SKM-1 treated with dmso at 0.1 percent for 144 hours (cell line): ENCODE data around the gene VASN.

ENCODE experiments used
- DNase-seq: peaks from one replicate; lab custom pipeline; 2025; ENCODE audit not compliant: unreplicated experiment; lab: John Stamatoyannopoulos, UW

VASN gene

DNA sequence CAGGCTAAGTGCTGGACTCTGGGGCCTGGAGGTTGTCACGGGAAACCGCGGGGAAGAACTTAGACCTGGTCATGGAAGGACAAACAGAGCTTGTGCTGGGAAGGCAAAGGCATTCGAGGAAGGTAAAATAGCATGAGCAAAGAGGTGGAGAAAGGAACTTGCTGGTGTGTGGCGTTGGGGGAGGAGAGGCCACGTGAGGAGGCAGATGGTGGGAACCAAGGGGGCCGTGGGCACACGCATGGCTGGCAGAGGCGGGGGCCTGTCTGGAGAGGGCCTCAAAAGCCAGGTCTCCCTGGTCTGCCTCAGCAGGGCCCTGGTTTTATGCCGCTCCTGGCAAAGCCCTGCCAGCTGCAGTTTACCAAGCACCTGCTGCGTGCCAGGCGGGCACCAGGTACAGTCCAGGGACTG, 29.4 kb downstream of the VASN start:
- DNase-seq: no peak

DNA sequence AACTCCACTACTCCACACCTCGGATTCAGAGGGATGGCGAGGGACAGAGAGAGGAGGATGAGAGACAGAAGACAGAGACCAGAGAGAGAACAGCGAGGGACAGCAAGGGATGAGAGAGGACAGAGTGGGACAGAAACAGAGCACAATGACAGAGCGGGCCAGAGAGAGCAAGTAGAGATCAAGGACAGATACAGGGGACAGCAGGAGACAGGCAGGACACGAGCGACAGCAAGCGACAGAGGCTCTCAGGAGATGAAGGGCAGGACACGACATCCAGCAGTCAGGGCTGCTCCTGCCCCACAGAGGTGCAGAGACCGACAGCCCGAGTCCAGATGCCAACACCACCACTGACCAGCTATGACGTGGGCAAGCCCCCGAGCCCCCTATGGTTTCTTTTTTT, 29.9 kb downstream of the VASN start:
- DNase-seq: no peak

DNA sequence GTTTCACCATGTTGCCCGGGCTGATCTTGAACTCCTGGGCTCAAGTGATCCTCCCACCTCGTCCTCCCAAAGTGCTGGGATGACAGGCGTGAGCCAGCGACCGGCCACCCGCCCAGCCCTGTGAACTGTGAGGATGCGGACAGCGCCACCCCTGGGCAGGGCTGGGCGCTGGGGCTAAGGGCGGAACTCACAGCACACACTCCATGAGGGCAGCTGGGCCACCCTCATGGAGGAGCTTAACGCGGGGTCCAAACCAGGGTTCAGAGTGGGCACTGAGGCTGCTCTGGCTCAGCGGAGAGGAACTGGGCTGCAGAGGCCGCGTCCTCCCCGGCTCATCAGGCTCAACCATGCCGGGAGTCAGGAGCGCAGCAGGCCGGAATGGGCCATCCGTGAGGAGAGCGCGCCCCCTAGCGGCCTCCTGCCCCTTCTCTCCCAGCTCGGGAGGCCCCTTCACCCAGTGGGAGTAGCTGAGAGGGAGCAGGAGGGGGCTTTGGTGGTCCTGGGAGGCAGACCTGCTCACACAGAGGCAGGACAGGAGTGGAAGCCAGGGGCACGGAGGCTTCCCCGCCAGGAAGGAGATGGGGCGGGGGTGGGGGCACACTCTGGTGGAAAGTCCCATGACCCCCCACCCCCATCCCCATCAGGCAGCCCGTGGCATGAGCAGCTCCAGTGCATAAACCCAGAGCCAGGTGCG, 30.9 kb downstream of the VASN start:
- DNase-seq: peak; percentile 45

DNA sequence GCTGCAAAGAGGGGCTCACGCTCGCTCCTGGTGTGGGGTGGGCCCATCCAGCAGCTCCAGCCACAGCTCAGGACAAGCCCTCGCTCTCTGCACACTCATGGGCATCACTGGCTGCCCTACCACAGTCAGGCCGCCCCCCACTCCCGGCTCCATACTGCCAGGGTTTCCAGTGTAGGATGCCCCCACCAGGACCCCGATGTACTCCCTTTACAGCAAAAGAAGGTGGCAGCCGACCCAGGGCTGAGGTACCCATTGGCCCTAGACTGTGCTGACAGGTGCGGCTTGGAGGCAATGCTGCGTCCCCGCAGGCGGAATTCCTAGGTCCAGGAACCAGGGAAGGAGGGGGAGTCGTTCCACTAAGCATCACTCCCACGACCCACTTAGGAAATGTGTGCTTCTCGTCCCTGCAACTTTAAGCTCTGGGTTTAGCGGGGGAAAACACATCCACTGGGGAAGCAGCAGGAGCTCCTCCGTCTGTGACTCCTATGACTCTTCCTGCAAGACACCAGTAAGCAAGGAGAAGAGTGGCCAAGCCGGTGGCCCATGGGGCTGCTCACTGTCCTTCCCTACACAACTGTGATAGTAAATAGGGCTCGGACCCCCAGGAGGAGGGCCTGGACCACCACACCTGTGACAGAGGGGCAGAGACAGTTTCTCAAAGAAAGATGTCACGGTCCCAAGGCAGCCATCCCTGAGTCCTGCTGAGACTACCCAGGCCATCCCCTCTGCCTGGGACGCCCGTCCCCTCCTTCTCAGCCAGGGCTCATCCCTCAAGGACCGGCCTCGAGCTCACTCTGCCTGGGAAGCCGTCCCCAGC, 31.7 kb downstream of the VASN start:
- no peak for DNase-seq

DNA sequence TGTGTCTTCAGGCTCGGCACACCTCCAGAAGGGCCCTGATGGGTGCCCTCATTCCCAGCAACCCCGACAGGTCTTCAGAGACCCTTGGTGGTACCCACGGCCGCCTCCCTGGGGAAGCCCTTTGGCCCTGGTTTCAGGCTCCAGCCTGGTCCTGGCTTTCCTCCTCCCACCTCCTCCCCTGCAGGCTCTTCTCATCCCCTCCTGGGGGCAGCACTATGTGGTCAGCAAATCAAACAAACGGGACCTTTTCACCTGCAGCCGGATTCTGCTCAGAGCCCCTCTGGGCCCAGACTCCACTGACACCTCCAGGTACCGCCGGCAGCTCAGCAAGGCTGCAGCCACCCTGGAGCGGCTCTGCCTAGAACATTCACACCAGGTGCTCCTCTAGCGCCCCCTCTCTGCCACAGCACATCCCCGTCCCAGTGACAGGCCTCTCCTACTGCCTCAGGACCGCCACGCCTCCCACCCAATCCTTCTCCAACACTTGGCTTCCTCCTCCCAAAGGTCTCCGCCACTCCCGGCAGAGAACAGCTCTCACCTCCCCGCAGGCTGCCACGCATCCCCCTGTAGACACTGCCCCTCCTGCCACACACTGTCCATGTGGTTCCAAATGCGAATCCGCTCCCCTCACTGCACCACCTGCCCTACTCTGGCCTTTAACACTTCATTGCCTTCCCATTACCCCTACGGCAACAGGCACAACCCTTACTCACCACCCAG, 32.8 kb downstream of the VASN start:
- peak; percentile 7 for DNase-seq

DNA sequence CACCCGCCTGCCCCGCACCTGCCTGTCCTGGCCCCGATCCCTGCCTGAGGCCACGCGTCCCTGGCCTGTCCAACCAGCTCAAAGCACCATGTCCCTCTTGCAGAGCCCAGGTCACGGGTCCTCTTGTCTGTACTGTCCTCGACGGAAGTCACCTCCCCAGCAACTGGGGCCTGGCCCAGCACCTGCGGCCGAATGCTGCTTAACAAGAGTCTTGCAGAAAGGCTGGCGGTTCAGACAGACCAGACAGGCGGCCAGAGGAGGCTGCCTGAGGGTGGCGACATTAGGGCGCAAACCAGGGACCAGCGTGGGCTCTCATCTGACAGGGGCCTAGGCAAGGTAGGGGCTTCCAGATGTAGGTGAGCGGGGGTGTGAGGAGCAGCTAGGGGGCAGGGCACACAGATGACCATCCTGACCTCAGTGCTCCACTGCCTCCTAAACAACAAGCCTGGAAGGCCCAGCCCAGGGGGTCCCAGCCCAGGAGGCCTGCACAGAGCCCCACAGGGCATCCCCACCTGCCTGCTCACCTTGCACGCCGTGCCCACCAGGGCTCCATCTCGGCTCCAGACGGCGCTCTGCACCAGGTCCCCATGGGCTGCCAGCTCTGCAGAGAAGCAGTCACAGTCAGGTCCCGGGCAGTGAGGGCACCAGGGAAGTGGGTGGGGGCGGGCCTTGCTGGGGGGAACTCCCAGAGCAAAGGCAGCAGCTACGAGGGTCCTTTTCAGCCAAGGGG, 33.5 kb downstream of the VASN start:
- no peak for DNase-seq

DNA sequence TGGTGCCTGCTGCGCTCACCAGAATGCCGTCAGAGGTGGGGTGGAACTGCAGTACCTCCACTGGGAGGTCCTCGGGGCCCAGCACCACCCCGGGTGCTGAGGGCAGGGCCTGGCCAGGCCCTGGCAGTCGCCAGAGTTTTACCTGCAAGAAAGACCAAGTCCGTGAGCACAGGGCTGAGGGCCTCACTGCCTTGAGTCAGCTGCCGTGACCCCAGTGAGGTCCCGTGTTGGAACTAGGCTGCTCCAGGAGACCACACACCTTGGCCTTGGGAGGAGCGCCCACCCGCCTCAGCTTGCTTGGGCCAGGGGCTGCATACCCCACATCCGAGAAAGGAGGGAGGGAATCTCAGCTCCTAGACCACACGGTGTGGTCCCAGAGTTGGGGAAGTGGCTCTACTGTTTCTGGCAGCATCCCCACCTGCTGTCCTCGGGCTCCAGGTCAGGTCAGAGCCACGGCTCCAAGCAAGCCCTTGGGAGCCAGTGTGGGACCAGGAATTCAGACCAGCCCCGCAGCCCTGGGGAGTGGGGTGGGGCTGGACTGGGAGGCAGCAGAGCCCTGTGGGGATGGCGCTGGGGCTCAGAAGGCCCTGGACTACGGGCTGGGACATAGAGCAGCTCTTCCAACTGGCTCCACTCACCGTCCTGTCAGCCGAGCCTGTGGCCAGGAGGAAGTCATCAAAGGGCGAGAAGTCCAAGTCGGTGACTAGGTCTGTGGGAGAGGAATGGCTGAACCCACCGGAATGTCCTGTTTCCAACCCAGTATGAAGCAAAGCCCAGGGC, 36.1 kb downstream of the VASN start:
- no peak for DNase-seq

DNA sequence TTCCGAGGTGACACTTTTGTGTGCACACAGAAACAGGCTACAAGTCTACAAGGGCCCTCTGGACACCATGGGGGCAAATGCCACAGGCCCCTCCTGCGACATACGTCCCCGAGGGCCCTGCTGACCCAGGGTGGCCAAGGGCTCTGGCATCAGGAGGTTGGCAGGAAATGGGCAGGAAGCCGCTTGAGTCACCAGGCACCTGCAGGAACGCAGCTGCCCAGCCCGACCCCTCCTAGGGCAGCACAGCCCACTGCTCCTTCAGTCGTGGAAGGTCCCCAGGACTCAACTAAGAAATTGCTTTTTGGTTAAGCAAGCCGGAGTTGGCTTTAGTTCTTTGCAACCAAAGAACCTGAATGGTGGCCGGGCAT, 36.7 kb downstream of the VASN start:
- no peak for DNase-seq

DNA sequence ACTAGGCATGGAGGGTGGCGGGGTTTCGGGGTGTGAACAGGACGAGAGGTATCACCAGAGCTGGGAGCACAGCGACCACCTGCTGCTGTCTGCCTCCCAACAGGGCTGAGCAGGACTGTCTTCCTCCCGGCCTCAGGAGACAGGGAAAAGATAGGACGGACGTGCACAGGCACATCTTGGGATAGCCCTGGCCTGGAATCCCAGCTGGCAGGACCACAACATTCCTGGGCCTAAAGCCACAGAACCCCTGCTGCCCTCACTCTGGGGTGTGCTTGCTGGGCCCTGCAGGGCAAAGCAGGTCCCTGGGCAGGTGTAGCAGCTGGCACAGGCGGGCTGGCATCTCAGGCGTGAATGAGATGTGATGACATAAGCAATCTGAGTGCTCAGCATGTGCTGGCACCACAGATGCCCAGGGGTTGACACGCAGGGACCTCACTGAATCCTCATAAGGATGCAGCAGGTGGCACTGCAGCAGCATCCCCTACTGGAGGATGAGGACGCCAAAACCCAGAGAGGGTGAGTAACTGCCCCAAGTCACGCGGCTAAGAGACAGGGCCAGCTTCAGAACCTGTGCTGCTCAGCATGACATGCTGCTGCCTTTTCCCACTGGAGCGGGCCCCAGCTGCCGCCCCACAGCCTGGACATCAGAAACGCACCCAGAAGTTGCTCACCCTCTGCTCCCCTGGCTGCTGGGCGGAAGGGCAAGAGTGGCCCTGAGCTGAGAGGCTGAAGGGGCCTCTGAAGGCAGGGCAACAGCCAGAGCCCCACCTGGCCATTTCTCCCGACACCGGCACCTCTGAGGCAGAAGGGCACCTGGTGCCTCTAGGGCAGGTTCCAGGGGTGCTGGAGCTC, 37.7 kb downstream of the VASN start:
- no peak for DNase-seq

DNA sequence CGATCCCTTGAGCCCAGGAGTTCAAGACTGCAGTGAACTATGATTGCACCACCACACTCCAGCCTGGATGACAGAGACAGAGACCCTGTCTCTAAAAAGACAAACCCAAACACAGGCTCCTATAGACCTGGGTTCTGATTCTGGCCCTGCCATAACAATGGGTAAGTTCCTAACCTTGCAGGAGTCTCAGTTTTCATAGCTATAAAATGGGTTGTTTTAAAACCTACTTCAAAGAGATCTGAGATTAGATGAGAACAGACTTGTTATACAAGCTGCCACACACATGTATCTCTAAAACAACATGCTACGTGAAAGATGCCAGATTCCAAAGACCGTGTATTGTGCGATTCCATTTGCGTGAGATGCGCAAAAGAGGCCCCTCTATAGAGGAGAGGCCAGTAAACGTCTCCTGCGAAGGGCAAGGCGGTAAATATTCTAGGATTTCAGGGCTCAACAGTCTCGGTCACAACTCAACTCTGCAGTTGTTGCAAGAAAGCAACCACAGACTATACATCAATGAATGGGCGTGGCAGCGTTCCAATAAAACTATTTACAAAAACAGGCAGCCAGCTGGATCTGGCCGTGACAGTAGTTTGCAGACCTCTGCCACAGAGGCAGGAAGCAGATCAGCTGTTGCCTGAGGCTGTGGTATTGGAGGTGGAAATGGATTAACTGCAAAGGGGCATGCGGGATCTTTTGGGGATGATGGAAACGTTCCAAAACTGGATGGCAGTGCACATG, 38.9 kb downstream of the VASN start:
- no peak for DNase-seq

DNA sequence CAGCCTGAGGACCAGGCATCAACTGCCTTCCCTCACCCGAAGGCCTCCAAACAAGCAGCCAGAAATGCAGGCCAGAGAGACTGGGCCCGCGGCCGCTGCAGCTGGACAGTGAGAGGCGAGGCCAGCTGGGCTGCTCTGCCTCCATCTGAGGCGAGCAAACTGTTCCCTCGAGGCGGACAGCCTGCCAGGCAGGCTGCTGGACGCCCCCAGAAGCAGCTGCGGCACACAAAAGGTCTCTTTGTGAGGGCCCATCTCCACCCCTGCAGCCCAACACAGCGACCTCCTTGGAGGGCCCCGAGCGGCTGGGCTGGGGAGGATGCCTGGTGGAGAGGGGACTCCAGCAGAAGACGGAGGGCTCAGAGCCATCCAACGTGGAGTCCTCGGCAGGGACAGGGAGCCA, 40.0 kb downstream of the VASN start:
- DNase-seq: no peak

DNA sequence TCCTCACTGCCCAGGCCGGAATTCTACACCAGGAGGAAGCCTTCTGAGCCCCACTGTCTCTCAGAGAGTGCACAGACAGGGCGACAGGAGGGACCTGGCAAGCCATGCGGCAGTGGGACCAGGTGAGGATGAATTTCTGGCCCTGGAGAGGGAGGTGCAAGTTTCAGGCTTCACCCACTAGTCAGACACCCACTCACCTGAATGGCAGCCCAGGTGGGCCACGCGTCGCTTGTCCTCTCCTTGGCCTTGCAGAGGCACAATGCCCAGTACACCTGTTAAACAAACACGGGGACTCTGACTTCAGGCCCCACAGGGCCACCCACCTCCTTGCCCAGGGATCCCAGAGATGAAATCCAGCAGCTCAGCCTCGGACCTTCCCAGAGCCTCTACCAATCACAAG, 40.5 kb downstream of the VASN start:
- no peak for DNase-seq

DNA sequence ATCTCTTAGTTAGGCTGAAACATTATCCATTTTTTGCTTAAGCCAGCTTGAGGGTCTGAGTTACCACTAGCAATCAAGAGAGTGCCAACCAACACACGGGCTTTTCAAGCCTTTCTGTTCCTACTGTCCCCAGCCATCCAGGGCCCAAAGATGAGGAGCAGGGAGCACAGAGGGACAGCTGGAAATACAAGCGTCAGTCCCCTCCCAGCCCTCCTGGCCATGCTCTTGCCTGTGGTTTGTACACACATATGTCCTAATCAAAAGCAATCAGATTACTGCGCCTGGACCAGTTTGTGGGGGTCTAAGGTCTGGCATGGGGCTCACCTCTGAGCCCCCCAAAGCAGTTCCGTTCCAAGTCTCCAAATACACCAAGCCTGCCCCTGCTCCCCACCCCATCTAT, 41.2 kb downstream of the VASN start:
- no peak for DNase-seq

DNA sequence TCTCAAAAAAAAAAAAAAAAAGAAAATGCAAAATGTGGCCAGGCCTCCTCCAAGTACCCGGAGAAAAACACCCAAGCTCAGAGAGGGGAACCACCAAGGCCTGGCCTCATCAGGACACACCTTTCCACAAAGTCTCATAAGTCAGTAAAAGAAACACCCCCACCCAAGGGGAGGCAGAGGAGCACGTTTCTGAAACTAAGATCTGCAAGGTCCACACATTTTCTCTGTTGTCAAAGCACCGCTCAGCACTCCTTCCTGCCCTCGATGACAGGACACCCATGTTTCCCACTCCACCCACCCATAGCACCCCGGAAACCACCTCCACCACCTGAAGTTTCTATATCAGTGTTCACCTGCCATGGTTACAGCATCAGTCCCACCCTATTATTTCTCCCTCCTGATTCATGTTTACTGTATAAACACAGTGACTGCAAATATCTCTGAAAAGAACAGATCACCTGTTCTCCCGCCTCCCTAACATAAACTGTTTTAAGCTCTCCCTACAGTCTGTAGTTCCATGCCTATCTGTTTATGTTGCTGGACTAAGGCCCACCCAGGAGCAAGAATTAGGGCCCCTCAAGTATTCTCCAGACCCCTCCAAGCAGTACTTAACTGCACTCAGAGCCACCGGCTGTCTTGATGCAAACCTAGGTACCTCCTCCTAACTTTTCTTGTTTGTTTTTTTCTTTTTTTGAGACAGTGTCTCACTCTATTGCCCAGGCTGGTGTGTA, 42.7 kb downstream of the VASN start:
- DNase-seq: no peak

DNA sequence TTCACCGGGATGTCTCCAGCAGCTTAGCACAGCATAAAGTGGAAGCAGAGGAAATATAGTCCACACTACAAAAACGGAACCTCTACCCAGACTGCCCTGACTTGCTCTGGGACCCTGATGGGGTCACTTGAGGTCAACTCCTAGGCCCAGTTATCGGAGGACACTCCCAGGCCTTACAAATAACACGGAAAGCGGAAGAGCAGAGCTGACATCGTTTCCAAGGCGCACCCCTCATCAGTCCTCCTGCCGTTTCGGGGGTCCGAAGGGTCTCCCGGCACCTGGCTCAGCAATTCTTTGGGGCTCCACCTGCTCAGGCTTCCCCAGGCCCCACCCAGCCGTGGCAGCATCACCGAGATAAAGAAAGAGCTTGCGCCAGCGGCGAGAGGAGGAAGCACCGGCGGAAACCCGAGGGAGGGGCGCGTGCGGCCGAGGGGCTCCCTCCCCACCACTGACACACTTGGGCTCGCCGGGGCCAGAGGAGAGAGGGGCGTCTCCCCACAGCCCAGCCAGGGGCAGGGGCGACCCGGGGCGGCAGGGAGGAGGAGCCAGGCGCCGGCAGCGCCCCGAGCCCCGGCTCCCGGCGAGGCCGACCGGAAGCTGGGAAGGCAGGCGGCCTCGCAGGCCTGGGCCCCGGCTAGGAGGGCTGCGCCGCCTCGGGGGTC, 44.0 kb downstream of the VASN start:
- peak; percentile 94 for DNase-seq

DNA sequence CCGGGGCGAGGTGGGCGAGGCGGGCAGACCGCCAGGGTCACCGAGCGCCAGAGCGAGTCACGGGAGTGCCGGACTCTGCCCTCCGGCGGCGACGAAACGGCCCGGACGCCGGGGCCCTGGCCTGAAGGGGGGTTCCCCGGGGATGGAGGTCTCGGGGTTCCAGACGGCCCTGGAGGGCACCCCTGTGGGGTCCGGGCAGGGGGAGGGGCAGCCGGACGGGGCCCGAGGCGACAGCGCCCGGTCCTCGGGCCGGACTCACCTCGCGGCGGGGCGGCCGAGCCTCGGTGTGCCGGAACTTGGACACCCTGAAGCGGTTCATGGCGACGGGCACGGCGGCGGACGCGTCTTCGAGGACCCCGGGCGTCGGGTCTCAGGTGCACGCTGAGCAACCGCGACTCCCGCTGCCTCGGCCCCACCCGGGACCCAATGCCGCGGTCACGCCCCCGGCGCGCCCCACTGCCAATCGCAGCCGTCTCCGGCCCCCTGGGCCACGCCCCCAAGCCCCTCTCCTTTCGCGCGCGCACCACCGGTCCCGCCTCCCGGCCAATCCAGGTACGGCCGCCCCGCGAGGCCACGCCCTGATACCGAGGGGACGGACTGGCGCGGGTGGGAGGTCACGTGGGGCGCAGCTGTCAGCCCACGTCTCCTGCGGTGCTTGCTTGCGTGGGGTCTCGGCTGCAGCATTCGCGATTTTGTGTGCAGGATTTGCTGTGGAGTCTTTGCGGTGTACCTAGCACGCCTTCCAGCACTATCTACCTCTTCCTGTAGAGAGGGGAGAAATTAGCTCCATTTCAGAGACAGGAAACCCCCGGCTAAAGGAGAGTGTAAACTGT, 44.8 kb downstream of the VASN start, which contains the start of gene CORO7:
CORO7 (minus strand) TSS at position 397 of the 833 bp plus-strand sequence; CDS start at position 319, 78 bp downstream.
- DNase-seq: peak; percentile 91
